ENCODE results near the gene SUPT7L. TPM values are rescaled to one million over a fixed set of nuclear protein-coding genes. Genes with fewer than 3 reads are reported as not detected.

Gene SUPT7L
- total and polyA plus RNA-seq, 4 donors: 9.6 to 14.6 (median 11.5) TPM

DNA sequence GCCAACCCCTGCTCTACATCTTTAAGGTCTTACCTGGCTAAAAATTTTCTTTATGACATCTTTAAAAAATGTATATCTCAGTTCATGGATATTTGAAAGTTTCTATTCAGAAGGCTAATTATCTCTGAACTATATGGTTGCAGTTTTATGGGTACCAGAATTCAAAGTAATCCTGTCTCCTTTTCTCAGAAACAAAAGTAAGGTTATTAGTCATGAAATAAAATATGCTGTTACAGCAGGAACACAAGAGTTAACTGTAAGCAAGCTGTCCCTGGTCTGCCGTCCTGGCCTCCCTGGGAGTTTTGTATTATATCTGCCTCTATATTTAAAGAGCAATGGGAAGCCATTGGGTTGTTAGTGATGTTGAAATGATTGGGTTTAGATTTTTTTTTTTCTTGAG, 34.2 kb upstream of the SUPT7L start:
- H3K36me3 ChIP-seq (ENCODE audit: control insufficient read depth in 4 of 4, insufficient read depth in 3 of 4, low read depth in 1 of 4, low read length in 3 of 4): peaks cover 0 to 25% (median 15%) of the 10 kb centered on the region in 4 donors
- DNase-seq (ENCODE audit: low spot score): no peak
- H3K4me3 ChIP-seq (ENCODE audit: low read depth in 1 of 3, low read length in 3 of 3): no peak overlapping the region
- H3K27ac ChIP-seq (ENCODE audit: low read depth in 1 of 2, low read length in 2 of 2): no peak overlapping the region
- TF ChIP-seq NR2F2 (IDR thresholded peaks at IDR 0.05) (no peak), FOXA1 (IDR thresholded peaks at IDR 0.05) (no peak), HNF4G (IDR thresholded peaks at IDR 0.05) (no peak), EGR1 (IDR thresholded peaks at IDR 0.05; ENCODE audit: low read depth in 2 of 2) (no peak), RXRA (IDR thresholded peaks at IDR 0.05) (no peak), SP1 (IDR thresholded peaks at IDR 0.05) (no peak), TAF1 (conservative IDR thresholded peaks at IDR 0.05) (no peak), FOXA2 (IDR thresholded peaks at IDR 0.05) (no peak), HNF4A (conservative IDR thresholded peaks at IDR 0.05) (no peak), YY1 (IDR thresholded peaks at IDR 0.05) (no peak), GABPA (IDR thresholded peaks at IDR 0.05 in 1 of 2, conservative IDR thresholded peaks at IDR 0.05 in 1 of 2) (no peak), JUND (IDR thresholded peaks at IDR 0.05) (no peak), RAD21 (IDR thresholded peaks at IDR 0.05) (no peak)
- TF ChIP-seq, protein P1, sequence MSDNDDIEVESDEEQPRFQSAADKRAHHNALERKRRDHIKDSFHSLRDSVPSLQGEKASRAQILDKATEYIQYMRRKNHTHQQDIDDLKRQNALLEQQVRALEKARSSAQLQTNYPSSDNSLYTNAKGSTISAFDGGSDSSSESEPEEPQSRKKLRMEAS (IDR thresholded peaks at IDR 0.05): no peak
- TF ChIP-seq, protein P2, sequence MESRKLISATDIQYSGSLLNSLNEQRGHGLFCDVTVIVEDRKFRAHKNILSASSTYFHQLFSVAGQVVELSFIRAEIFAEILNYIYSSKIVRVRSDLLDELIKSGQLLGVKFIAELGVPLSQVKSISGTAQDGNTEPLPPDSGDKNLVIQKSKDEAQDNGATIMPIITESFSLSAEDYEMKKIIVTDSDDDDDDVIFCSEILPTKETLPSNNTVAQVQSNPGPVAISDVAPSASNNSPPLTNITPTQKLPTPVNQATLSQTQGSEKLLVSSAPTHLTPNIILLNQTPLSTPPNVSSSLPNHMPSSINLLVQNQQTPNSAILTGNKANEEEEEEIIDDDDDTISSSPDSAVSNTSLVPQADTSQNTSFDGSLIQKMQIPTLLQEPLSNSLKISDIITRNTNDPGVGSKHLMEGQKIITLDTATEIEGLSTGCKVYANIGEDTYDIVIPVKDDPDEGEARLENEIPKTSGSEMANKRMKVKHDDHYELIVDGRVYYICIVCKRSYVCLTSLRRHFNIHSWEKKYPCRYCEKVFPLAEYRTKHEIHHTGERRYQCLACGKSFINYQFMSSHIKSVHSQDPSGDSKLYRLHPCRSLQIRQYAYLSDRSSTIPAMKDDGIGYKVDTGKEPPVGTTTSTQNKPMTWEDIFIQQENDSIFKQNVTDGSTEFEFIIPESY (IDR thresholded peaks at IDR 0.05): no peak
- TF ChIP-seq, protein P3, sequence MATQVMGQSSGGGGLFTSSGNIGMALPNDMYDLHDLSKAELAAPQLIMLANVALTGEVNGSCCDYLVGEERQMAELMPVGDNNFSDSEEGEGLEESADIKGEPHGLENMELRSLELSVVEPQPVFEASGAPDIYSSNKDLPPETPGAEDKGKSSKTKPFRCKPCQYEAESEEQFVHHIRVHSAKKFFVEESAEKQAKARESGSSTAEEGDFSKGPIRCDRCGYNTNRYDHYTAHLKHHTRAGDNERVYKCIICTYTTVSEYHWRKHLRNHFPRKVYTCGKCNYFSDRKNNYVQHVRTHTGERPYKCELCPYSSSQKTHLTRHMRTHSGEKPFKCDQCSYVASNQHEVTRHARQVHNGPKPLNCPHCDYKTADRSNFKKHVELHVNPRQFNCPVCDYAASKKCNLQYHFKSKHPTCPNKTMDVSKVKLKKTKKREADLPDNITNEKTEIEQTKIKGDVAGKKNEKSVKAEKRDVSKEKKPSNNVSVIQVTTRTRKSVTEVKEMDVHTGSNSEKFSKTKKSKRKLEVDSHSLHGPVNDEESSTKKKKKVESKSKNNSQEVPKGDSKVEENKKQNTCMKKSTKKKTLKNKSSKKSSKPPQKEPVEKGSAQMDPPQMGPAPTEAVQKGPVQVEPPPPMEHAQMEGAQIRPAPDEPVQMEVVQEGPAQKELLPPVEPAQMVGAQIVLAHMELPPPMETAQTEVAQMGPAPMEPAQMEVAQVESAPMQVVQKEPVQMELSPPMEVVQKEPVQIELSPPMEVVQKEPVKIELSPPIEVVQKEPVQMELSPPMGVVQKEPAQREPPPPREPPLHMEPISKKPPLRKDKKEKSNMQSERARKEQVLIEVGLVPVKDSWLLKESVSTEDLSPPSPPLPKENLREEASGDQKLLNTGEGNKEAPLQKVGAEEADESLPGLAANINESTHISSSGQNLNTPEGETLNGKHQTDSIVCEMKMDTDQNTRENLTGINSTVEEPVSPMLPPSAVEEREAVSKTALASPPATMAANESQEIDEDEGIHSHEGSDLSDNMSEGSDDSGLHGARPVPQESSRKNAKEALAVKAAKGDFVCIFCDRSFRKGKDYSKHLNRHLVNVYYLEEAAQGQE (IDR thresholded peaks at IDR 0.05): no peak
- TF ChIP-seq, protein P4, sequence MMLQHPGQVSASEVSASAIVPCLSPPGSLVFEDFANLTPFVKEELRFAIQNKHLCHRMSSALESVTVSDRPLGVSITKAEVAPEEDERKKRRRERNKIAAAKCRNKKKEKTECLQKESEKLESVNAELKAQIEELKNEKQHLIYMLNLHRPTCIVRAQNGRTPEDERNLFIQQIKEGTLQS (IDR thresholded peaks at IDR 0.05): no peak
- TF ChIP-seq, protein P5, sequence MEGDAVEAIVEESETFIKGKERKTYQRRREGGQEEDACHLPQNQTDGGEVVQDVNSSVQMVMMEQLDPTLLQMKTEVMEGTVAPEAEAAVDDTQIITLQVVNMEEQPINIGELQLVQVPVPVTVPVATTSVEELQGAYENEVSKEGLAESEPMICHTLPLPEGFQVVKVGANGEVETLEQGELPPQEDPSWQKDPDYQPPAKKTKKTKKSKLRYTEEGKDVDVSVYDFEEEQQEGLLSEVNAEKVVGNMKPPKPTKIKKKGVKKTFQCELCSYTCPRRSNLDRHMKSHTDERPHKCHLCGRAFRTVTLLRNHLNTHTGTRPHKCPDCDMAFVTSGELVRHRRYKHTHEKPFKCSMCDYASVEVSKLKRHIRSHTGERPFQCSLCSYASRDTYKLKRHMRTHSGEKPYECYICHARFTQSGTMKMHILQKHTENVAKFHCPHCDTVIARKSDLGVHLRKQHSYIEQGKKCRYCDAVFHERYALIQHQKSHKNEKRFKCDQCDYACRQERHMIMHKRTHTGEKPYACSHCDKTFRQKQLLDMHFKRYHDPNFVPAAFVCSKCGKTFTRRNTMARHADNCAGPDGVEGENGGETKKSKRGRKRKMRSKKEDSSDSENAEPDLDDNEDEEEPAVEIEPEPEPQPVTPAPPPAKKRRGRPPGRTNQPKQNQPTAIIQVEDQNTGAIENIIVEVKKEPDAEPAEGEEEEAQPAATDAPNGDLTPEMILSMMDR (IDR thresholded peaks at IDR 0.05; ENCODE audit: low read depth, low read length, missing input control): no peak
- no peaks in the 10 kb centered on the region for H3K27me3 ChIP-seq (ENCODE audit: control insufficient read depth in 4 of 4, insufficient read depth in 4 of 4, low read length in 3 of 4)
- no peak overlapping the region for H3K9ac ChIP-seq (ENCODE audit: low read depth in 1 of 2, low read length in 2 of 2)
- no peaks in the 10 kb centered on the region for H3K9me3 ChIP-seq (ENCODE audit: control insufficient read depth in 4 of 4, low read length in 3 of 4)
- peaks cover 0 to 4% (median 0%) of the 10 kb centered on the region in 4 donors for H3K4me1 ChIP-seq (ENCODE audit: control insufficient read depth in 4 of 4, insufficient read depth in 4 of 4, low read length in 3 of 4)
- WGBS: 88% methylated on average over 1 of the region's 1 CpG
